ENCODE data around the gene UNC13D. TPM values are rescaled to one million over a fixed set of nuclear protein-coding genes. Genes with fewer than 3 reads are reported as not detected.
"Not testable (repeated sequence)": the region's sequence is repeated elsewhere in the genome, so short reads cannot be mapped to it uniquely, and the experiment has no call there.

Gene UNC13D
- total and polyA plus RNA-seq, 8 donors: 6.4 to 45.5 (median 18.2) TPM

DNA sequence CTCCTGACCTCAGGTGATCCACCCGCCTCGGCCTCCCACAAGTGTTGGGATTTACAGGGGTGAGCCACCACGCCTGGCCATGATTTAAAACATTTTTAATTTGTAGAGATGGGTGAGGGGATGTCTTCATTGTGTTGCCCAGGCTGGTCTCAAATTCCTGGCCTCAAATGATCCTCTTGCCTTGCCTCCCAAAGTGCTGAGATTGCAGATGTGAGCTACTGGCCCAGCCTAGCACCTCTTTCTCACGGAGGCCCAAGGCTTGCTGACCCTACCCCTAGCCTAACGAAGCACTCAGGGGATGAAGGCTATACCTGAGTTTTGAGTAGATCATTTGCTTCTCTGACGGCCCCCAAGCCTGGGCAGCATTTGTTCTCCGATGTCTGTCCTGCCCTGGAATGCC, 33.0 kb downstream of the UNC13D start:
- Histone ChIP-seq H3K36me3 (peaks cover 43 to 71% (median 68%) of the 10 kb centered on the region in 4 donors), H3K4me1 (peaks cover 22 to 31% (median 27%) of the 10 kb centered on the region in 4 donors), H3K9me3 (no peaks in the 10 kb centered on the region), H3K27ac (no peak overlapping the region), H3K4me3 (no peak overlapping the region), H3K27me3 (no peaks in the 10 kb centered on the region)
- intact Hi-C loops (cut with DNase I; ENCODE audit: low total_unique reads): no loop called here
- 88 to 97% (median 95%) methylated on average over 7 of the region's 7 CpGs for WGBS, 5 donors
- no peak for DNase-seq
- TF ChIP-seq EP300 (IDR thresholded peaks at IDR 0.05): no peak
- TF ChIP-seq, protein P1, sequence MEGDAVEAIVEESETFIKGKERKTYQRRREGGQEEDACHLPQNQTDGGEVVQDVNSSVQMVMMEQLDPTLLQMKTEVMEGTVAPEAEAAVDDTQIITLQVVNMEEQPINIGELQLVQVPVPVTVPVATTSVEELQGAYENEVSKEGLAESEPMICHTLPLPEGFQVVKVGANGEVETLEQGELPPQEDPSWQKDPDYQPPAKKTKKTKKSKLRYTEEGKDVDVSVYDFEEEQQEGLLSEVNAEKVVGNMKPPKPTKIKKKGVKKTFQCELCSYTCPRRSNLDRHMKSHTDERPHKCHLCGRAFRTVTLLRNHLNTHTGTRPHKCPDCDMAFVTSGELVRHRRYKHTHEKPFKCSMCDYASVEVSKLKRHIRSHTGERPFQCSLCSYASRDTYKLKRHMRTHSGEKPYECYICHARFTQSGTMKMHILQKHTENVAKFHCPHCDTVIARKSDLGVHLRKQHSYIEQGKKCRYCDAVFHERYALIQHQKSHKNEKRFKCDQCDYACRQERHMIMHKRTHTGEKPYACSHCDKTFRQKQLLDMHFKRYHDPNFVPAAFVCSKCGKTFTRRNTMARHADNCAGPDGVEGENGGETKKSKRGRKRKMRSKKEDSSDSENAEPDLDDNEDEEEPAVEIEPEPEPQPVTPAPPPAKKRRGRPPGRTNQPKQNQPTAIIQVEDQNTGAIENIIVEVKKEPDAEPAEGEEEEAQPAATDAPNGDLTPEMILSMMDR (IDR thresholded peaks at IDR 0.05): no peak
- TF ChIP-seq POLR2A (IDR thresholded peaks at IDR 0.05): no peak
- TF ChIP-seq POLR2AphosphoS5 (IDR thresholded peaks at IDR 0.05): no peak

DNA sequence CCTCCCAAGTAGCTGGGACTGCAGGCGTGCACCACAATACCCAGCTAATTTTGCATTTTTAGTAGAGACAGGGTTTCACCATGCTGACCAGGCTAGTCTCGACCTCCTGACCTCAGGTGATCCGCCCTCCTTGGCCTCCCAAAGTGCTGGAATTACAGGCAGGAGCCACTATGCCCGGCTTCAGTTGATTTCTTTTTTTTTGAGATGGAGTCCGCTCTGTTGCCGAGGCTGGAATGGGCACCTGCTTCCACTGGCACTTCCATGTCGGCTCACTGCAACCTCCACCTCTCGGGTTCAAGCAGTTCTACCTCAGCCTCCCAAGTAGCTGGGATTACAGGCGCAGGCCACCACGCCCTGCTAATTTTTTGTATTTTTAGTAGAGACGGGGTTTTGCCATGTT, 33.4 kb downstream of the UNC13D start:
- DNase-seq; H3K27ac ChIP-seq; H3K27me3 ChIP-seq; H3K4me3 ChIP-seq; intact Hi-C loops (cut with DNase I; ENCODE audit: low total_unique reads); H3K9me3 ChIP-seq: not testable (repeated sequence)
- 91 to 98% (median 95%) methylated on average over 11 of the region's 11 CpGs for WGBS, 5 donors
- Histone ChIP-seq H3K4me1 (peaks cover 22 to 31% (median 27%) of the 10 kb centered on the region in 4 donors), H3K36me3 (peaks cover 43 to 66% (median 64%) of the 10 kb centered on the region in 4 donors)

DNA sequence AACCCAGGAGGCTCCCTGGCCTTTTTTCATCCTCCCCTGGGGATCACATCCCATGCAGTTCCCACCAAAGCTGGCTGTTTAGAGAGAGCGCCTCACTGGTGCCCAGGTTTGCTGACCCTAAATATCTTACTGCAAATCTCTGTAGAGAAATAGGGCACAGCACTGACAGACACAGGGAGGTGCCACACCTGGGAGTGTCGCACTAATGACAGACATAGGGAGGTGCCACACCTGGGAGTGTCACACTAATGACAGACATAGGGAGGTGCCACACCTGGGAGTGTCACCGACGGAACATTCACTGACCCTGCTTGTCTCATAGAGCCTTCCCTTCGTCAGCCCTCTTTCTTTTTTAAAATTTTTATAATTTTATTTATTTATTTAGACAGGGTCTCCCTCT, 34.0 kb downstream of the UNC13D start:
- TF ChIP-seq POLR2AphosphoS5 (IDR thresholded peaks at IDR 0.05) (no peak), EP300 (IDR thresholded peaks at IDR 0.05) (no peak), POLR2A (IDR thresholded peaks at IDR 0.05) (no peak)
- TF ChIP-seq, protein P1 (IDR thresholded peaks at IDR 0.05): no peak
- DNase-seq: peak in 1 of 2 donors; percentile 50
- Histone ChIP-seq H3K4me1 (peaks cover 22 to 31% (median 27%) of the 10 kb centered on the region in 4 donors), H3K27ac (peak overlapping the region in 4 of 5 donors; percentile 55 to 76 (median 68)), H3K9me3 (no peaks in the 10 kb centered on the region), H3K36me3 (peaks cover 40 to 61% (median 59%) of the 10 kb centered on the region in 4 donors), H3K4me3 (no peak overlapping the region), H3K27me3 (no peaks in the 10 kb centered on the region)
- intact Hi-C loops (cut with DNase I; ENCODE audit: low total_unique reads): no loop called here
- 81 to 94% (median 84%) methylated on average over 5 of the region's 5 CpGs for WGBS, 5 donors

DNA sequence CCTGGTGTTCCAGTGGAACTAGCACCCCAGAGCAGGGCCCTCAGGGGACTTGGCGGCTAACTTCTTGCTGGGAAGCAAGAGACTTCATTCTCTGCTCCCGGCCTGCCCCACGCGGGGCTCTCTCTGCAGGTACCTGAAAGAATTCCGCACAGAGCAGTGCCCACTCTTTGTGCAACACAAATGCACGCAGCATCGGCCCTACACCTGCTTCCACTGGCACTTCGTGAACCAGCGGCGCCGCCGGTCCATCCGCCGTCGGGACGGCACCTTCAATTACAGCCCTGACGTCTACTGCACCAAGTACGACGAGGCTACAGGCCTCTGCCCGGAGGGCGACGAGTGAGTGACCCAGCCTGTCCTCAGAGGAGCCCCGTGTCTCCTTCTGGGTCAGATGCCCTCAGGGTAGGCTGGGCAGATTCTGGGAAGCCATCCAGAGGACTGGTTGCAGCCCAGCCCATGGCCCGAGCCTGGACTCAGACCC, 34.5 kb downstream of the UNC13D start:
- no peaks in the 10 kb centered on the region for H3K27me3 ChIP-seq
- H3K36me3 ChIP-seq: peaks cover 35 to 56% (median 54%) of the 10 kb centered on the region in 4 donors
- no peak for DNase-seq
- intact Hi-C loops (cut with DNase I; ENCODE audit: low total_unique reads): no loop called here
- no peak overlapping the region for H3K4me3 ChIP-seq
- H3K4me1 ChIP-seq: peaks cover 22 to 31% (median 27%) of the 10 kb centered on the region in 4 donors
- H3K27ac ChIP-seq: peak overlapping the region; percentile 44 to 76 (median 65)
- WGBS, 5 donors: 68 to 86% (median 77%) methylated on average over 16 to 24 of the region's 24 CpGs
- TF ChIP-seq POLR2AphosphoS5 (IDR thresholded peaks at IDR 0.05) (no peak), EP300 (IDR thresholded peaks at IDR 0.05) (no peak), POLR2A (IDR thresholded peaks at IDR 0.05) (no peak)
- TF ChIP-seq, protein P1 (IDR thresholded peaks at IDR 0.05): no peak
- no peaks in the 10 kb centered on the region for H3K9me3 ChIP-seq

DNA sequence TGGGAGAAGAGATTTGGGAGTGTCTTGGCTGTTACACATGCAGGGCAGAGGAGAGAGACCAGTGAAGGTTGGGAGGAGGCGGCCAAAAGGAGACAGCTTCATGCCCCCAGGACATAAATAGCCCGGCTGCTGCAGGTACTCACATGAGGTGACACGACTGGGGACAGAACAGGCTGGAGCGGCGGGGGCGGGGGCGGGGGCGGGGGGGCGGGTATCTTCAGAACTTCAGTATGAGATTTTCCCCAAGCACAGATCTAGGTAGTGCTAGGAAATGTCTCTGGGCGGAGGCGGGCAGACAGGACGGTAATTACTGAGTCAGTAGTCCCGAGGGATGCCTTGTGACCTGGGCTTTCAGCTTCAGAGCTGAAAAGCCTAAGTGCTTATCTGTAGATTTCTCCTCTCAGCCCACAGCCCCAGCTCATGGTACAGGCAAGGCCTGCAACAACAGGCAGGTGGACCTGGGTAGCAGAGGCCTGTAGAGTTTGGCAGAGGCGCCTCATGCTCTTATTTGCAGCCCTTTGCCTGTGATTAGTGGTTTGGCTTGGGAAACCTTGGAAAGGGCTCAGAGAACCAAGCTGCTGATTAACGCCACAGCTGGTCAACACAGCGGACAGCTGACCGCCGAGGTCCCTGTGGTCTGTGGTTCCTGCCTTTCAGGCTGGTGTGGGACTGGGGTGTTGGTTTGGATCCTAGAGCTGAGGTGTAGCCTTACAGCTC, 35.1 kb downstream of the UNC13D start:
- peak in 1 of 3 donors; percentile 54 for TF ChIP-seq POLR2AphosphoS5 (IDR thresholded peaks at IDR 0.05)
- no peak for TF ChIP-seq POLR2A (IDR thresholded peaks at IDR 0.05)
- TF ChIP-seq, protein P1 (IDR thresholded peaks at IDR 0.05): peak in 1 of 7 experiments; percentile 14
- TF ChIP-seq EP300 (IDR thresholded peaks at IDR 0.05): no peak
- intact Hi-C loops (cut with DNase I; ENCODE audit: low total_unique reads): no loop called here
- H3K27ac ChIP-seq: peak overlapping the region; percentile 44 to 76 (median 65)
- peaks cover 22 to 31% (median 27%) of the 10 kb centered on the region in 4 donors for H3K4me1 ChIP-seq
- peaks cover 32 to 54% (median 48%) of the 10 kb centered on the region in 4 donors for H3K36me3 ChIP-seq
- DNase-seq: peak in 1 of 2 donors; percentile 83
- no peaks in the 10 kb centered on the region for H3K27me3 ChIP-seq
- H3K4me3 ChIP-seq: no peak overlapping the region
- no peaks in the 10 kb centered on the region for H3K9me3 ChIP-seq
- WGBS, 5 donors: 34 to 57% (median 53%) methylated on average over 14 to 18 of the region's 18 CpGs
